ENCODE measurements around the gene FRMPD2.
"Not testable (repeated sequence)": the region's sequence is repeated elsewhere in the genome, so short reads cannot be mapped to it uniquely, and the experiment has no call there.

The FRMPD2 gene

DNA sequence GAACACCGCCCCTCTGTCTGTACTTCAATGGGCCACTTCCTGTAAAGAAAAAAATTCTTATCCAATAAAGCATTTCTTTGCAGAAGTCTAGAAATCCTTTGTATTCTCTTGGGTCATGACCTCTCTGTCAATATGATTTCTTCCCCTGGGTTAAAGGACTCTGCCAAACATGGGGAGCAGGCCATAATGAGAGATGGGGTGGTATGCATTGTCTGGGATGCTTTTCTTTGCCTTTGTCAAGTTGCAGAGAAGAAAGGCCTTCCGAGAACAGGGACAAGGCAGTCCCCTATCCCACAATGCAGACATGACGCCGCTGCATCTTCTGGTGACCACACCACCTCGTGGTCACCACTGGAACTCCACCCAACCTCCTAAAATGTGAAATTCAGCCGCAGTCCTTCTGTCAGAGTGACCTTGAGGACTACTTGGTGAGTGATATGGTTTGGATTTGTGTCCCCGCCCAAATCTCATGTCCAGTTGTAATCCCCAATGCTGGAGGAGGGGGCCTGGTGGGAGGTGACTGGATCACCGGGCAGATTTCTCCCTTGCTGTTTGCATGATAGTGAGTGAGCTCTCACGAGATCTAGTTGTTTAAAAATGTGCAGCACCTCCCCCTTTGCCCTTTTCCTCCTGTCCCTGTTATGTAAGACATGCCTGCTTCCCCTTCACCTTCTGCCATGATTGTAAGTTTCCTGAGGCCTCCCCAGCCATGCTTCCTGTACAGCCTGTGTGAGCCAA lies 15.2 kb upstream of the FRMPD2 start:
- DNase-seq: peak; percentile 29

DNA sequence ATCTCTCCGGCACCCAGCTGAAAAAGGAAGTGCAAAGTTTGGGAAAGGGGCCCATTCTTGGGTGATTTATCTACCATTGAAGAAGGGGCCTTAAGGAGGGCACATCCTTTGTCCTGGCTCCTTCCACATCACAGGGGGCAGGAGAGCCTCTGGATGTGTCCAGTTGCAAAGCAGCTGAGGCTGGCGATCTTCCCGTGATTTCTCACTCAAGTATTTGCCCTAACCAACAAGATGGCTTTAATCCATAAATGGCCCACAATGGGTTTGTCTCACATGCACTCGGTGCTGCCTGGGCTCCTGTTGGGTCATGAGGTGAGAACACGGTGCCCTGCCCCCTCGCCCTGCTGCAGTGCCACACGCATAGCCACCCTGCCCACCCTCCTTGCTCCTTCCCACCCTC lies 14.2 kb upstream of the FRMPD2 start:
- DNase-seq: no peak

DNA sequence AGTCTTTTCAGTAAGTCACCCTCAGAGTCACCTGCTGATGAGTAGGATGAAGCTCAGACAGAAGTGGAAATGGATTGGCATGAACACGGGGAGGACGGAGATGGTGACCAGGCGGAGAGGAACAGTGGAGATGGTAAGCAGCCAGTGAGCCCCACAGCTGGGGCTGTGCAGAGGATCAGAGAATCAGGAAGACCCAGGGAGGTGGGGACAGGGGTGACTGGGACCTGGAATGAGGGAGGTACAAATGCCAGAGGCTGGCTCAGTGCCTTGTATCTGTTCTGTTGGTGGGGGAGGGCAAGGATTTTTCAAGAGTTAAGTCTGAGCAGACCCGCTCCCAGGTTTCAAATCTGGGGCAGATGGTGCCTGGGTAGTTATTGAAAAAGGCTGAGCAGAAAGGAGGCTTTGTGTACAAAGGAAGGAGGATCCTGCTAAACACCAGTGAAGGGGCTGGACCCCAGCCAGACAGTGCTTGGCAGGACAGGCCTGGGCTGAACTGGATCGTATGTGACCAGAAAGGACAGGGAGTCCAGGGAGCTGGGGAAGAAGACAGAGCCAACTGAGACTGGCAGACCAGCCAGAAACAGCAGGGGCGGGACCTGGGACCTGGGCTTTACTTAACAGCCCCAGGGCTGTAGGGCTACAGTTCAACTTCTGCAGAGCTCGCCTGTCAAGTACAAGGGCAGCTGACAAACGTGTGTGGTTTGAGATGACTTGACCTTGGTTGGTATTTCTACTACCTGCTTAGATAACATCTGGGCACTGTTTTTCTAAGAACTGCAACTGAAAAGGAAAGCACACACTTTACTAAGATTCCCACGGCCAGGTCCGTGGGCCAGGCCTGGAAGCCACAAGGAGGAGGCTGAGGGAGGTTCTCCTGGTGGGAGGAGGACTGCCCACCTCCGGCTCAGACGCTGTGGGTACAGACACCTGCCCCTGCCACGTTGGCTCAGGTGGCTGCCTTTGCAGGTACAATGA lies 13.2 kb upstream of the FRMPD2 start:
- peak; percentile 41 for DNase-seq

DNA sequence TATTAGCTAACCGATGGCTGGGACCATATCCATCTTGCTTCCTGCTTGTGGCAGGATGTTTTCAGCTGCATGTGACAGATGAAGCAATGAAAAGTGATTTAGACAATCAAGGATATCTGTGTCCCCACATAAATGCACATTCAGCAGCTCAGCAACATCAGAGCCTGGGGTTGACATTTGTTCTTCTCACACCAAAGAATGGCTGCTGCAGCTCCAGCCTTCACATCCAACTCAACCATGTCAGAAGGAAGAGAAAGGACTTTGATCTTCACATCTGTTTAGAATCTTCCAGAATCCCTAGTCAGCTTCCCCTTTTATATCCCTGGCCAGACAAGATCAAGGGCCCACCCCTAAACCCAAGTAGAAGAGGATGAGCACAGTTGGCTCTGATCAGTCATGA lies 11.9 kb upstream of the FRMPD2 start:
- no peak for DNase-seq

- DNase-seq: peak; percentile 25
These were observed 11.2 kb upstream of the FRMPD2 start for GRCh38 chr10:48285710-48286109.

DNA sequence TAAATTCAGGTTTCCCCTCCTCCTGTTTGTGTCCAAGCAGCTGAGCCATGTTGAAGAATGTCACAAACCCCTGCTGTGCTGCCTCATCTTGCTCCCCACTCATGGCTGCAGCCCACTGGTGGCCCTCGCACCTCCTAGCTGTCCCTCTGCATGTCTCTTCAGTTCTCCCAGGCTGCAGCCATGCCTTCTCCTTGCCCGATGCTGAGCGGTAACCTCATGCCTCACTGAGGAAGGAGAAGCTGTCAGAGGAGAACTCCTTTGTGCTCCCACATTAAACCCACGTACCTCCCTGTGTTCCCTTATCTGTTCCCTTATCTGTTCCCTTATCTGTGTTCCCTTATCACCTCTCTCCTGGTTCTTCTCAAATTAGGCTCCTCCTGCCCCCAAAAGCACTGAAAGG lies 10.3 kb upstream of the FRMPD2 start:
- no peak for DNase-seq

DNA sequence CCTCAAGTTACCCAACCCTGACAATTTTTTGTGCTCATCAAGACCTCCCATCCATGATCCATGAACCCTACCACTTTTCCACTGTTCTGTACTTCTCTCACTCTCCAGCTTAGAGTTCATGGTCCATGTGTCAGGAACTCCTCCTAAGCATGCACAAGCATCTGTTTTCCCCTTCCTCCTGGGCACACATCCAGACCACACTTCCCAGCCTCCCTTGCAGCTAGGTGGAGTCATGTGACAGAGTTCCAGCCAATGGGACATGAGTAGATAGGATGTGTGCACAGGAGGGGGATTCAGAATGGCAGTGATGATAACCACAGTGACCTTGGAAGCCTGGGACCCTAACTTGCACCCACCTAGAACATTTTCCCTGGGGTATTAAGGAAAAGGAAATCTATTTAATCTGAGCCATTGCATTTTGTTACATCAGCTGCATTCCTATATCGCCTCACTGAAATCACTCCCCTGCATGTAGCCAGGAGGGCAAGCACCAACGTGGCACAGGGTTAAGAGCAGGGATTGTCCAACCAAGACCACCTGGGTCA lies 9.6 kb upstream of the FRMPD2 start:
- no peak for DNase-seq

DNA sequence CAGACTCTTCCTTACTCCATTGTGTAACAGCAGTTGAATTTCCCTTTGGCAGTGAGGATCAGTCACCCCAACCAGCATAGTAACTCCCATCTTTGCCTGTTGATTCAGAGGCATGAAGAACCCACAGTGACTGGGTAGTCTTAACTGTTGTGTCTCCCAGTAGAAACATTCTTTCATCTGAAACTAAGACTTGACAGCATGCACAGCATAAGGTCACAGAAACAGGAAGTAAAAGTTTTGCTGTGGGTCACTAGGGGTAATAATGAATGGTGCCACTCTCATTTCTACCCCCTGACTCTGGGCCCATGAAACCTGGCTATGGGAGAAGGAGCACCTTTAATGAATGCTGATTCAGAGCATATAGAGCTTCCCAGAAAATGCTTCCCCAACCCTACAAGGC lies 8.3 kb upstream of the FRMPD2 start:
- DNase-seq: no peak

- not testable (repeated sequence) for DNase-seq
These were observed 7.2 kb upstream of the FRMPD2 start for GRCh38 chr10:48281697-48282096.

GRCh38 chr10:48279081-48279751 lies 4.7 kb upstream of the FRMPD2 start:
- DNase-seq: no peak

DNA sequence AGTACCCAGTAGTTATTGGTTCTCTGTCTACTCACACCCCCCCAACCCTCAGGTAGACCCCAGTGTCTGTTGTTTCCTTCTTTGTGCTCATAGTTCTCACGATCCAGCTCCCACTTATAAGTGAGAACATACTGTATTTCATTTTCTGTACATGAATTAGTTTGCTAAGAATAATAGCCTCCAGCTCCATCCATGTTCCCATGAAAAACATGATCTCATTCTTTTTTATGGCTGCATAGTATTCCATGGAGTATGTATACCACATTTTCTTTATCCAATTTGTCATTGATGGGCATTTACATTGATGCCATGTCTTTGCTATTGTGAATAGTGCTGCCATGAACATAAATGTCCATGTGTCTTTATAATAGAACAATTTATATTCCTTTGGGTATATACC lies 2.6 kb upstream of the FRMPD2 start:
- DNase-seq: no peak

- no peak for DNase-seq
These were observed 755 bp downstream of the FRMPD2 start for GRCh38 chr10:48273741-48274140.

- DNase-seq: no peak
These were observed 1.8 kb downstream of the FRMPD2 start for GRCh38 chr10:48272682-48273081.

DNA sequence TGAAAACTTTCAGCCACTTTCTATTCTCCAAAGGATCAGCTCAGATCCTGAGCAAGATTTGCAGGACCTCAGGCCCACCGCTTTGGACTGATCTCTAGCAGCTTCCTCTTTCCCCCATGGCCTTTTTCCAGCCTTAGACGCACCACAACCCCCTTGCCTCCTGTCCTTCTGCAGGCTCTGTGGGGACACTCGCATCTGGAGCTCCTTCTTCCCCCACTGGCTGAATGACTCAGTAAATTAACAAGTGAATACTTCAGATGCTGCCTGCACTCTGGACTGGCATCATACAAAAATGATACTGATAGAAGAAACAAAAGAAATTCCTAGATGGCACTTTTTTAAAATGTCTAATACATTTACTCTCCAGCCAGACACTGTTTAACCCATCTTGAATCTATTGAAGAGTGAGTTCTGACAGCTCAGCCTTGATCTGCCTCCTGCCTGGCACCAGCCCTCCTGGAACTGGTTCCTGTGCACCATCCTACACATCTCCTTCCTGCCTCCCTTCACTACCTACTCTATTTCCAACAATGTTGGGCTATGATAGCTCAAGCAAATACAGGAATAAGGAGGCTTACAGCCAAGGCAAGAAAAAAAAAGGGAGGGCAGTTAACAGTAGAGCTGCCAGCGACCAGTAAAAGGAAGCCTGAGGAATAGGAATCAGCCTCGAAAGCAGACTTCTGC lies 3.3 kb downstream of the FRMPD2 start:
- no peak for DNase-seq

DNA sequence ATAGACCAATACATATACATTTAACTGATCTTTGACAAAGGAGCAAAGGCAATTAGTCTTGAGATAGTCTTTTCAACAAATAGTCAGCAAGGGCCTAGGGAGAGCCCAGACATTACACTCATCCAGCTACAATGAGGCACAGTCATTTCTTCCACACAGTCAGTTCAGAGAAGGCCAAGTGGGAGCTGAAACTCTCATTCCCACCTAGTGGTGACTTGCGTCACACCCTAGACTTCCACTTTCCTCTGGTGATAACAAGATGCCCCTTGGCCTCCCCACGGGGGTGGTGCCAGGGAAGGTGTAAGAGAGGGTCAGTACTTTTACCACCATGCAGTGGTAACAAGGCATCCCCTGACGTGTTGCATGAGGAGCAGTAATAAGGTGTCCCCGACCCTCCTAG lies 8.0 kb downstream of the FRMPD2 start:
- DNase-seq: no peak

DNA sequence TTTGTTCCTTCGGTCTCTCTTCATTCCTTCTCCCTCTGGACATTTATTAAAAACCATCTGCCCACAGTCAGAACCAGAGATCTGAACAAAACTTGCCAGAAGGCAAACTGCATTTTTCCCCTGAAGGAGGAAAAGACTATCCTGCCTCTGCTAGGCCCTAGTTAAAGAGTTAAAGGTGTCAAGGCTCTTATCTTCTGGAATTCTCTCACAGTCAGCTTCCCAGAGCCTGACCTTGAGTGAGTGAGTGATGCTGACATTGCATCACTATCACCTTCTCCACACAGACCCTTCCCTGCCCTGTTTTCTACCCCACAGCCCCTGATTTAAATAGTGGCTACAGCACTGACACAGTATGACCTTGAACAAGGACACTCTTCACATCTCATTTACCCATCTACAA lies 16.4 kb downstream of the FRMPD2 start:
- DNase-seq: no peak

- DNase-seq: no peak
These were observed 17.0 kb downstream of the FRMPD2 start for GRCh38 chr10:48257407-48257961.

DNA sequence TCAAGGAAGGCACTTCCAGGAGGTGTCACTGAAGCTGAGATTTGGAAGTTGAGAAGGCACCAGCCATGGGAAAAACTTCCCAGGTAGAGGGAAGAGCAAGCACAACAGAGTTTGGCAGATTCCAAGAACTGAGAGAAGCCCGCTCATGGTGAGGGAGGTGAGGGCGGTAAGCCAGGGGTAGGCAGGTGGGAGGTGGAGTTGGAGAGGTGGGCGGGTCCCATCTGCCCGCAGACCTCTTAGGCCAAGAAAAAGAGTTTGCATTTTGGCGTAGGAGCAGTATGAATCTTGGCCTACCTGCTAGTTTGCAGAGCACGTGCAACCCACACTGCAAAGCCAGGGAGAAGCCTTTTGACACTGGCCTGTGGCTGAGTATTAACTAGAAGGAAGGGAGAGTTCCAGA lies 18.8 kb downstream of the FRMPD2 start:
- DNase-seq: no peak

DNA sequence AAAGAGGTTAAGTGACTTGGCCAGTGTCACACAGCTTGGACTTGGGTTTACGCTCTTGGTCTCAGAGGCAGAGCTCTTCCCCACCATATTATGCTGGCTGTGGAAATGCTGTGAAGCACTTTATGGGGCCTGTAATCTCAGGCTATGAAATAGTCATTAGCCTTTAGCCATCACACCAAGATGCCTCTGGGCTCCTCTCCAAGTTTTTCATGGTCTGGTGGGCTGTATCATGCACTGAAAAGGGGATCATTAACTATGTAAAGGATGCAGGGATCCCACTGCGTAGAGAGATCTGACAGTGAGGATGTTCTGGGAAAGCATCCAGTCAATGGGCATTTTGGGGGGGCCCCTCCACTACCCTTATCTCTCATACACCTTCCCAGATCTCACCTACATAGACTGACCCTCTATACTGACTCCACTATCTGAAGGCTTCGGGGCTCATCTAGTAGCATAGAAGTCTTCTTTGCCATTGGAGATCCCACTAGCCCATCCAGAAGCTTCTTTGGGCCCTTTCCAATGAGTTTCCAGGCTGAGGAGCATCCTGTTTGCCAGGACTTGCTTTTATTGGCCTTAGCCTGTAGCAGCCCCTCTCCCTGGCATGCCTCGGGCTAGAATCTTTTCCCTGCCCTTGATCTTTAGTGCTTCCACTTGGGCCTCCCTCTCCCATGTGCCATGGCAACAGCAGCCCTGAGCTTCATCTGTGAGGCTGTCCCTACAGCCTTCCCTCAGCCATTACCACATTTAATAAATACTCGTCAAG lies 19.6 kb downstream of the FRMPD2 start:
- DNase-seq: peak; percentile 91

DNA sequence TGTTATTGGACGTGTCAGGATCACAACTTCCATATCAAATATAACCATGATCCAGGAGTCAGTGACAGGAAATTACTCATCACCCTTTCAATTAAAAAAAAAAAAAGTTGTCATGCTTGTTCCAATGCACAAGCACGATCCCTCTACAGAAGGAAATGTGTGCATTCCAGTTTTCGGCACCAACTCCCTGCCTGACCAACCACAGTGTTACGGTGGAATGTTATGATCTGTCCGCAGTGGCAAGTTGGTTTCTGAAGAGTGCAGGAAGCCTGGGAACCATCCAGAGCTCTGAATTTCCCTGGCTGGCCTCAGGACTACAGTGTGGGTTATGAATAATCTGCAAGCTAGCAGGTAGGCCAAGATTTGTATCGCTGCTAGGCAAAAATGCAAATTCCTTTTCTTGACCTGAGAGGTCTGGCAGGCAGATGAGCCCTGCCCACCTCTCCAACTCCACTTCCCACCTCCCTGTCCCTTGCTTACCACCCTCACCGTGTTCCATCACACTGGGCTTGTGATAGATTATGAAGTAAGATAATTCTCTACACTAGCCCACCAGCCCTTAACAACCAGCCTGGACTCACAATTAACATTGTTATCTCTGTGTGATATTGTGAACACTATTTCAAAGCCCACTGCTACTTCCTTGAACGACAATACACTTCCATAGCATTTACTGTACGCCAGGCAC lies 20.4 kb downstream of the FRMPD2 start:
- no peak for DNase-seq

GRCh38 chr10:48252354-48252650 lies 22.2 kb downstream of the FRMPD2 start:
- peak; percentile 47 for DNase-seq
